Smooth muscle cell (in vitro differentiated cells): ENCODE measurements around the gene APPL2. TPM values are rescaled to one million over a fixed set of nuclear protein-coding genes. Genes with fewer than 3 reads are reported as not detected.

Source experiments
- DNase-seq: peaks from one replicate; lab custom pipeline; 2025; ENCODE audit not compliant: unreplicated experiment; lab: John Stamatoyannopoulos, UW
- H2AFZ ChIP-seq: fragments of 200-600 bp; sonication (generic); 2 replicates; pipeline ENCODE4 v1.6.0; 2016; ENCODE audit warnings: antibody characterized with exemption, low read depth, mild to moderate bottlenecking
- H3F3A ChIP-seq: fragments of 200-600 bp; sonication (generic); 2 replicates; pipeline ENCODE4 v1.6.0; 2017; ENCODE audit warnings: antibody characterized with exemption, low read depth
- H3K27ac ChIP-seq: fragments of 200-600 bp; sonication (generic); 2 replicates; pipeline ENCODE4 v1.5.1; 2016; ENCODE audit warnings: low read depth, mild to moderate bottlenecking
- H3K27me3 ChIP-seq: fragments of 200-600 bp; sonication (generic); 2 replicates; pipeline ENCODE4 v1.6.1; 2016; ENCODE audit warnings: low read depth, mild to moderate bottlenecking
- H3K36me3 ChIP-seq: fragments of 200-600 bp; sonication (generic); 2 replicates; pipeline ENCODE4 v1.5.1; 2016; ENCODE audit warnings: low read depth
- H3K4me1 ChIP-seq: fragments of 200-600 bp; sonication (generic); 2 replicates; pipeline ENCODE4 v1.5.1; 2016; ENCODE audit warnings: low read depth
- H3K4me2 ChIP-seq: fragments of 200-600 bp; sonication (generic); 2 replicates; pipeline ENCODE4 v1.6.0; 2016; ENCODE audit warnings: mild to moderate bottlenecking
- H3K4me3 ChIP-seq: fragments of 200-600 bp; sonication (generic); 2 replicates; pipeline ENCODE4 v1.5.1; 2016; ENCODE audit warnings: mild to moderate bottlenecking
- H3K79me2 ChIP-seq: fragments of 200-600 bp; sonication (generic); 2 replicates; pipeline ENCODE4 v1.6.0; 2016; ENCODE audit warnings: low read depth, mild to moderate bottlenecking
- H3K9ac ChIP-seq: fragments of 200-600 bp; sonication (generic); 2 replicates; pipeline ENCODE4 v1.6.0; 2016; ENCODE audit warnings: low read depth
- H3K9me3 ChIP-seq: fragments of 200-600 bp; sonication (generic); replicated peaks from 2 replicates; pipeline ENCODE4 v1.5.1; 2016; ENCODE audit warnings: low read depth
- H4K20me1 ChIP-seq: fragments of 200-600 bp; sonication (generic); 2 replicates; pipeline ENCODE4 v1.6.0; 2016; ENCODE audit warnings: low read depth
- CTCF ChIP-seq: fragments of 200-600 bp; sonication (generic); IDR thresholded peaks from 2 replicates; pipeline ENCODE4 v1.5.1; 2017; ENCODE audit warnings: borderline replicate concordance, mild to moderate bottlenecking, antibody characterized with exemption; ENCODE audit not compliant: insufficient read depth, poor library complexity, severe bottlenecking
- WGBS: methylation state at CpG from one replicate; pipeline ENCODE4 v1.1.7; 2016; ENCODE audit warnings: low lambda C conversion rate; 5-methylcytosine and 5-hydroxymethylcytosine counted together
- polyA plus RNA-seq: library from polyadenylated mRNA; unstranded; fragments of >200 nt; fragmentation: Nextera tagmentation; extraction: Ambion mirVana; gene quantifications from 2 replicates; pipeline ENCODE4 v1.2.1, GENCODE V29; 2016
- total RNA-seq: library from RNA; depleted of rRNA; stranded (reverse); fragments of >200 nt; gene quantifications from 2 replicates; pipeline ENCODE4 v1.2.3, GENCODE V29; 2014

The APPL2 gene
- total and polyA plus RNA-seq, 2 experiments from 2014 or later: 19.8 to 22.4 TPM

DNA sequence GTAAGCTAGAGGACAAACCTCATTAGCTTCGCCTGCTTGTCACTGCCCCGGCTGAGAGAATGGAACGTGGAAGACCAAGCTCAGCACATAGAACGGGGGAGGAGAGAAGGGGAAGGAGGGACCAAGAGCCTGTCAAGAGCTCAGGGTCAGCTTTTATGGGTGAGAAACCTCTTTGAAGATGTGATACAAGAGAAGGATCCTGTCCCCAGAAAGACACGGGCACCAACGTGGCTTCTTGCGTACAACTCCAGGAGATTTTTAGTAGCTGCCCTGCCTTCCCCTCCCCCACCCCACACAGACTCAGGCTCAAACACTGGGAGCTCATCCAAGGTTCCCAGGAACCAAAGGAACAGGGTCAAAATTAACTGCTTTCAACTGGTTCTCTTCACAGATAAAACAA lies 34.7 kb downstream of the APPL2 start:
- DNase-seq: no peak
- no peak overlapping the region for H2AFZ ChIP-seq
- H3K9ac ChIP-seq: no peak overlapping the region
- 89% methylated on average over 7 of the region's 7 CpGs for WGBS
- H4K20me1 ChIP-seq: no peaks in the 10 kb centered on the region
- no peaks in the 10 kb centered on the region for H3K4me1 ChIP-seq
- H3K27ac ChIP-seq: no peak overlapping the region
- no peak overlapping the region for H3K4me2 ChIP-seq
- no peaks in the 10 kb centered on the region for H3K9me3 ChIP-seq
- H3K36me3 ChIP-seq: no peaks in the 10 kb centered on the region
- H3K79me2 ChIP-seq: no peaks in the 10 kb centered on the region
- no peaks in the 10 kb centered on the region for H3K27me3 ChIP-seq
- no peaks in the 10 kb centered on the region for H3F3A ChIP-seq
- TF ChIP-seq CTCF: no peak
- no peak overlapping the region for H3K4me3 ChIP-seq

- H3K4me3 ChIP-seq: no peak overlapping the region
These were observed 35.6 kb downstream of the APPL2 start for GRCh38 chr12:105200385-105200784.

GRCh38 chr12:105198961-105199360 lies 37.0 kb downstream of the APPL2 start:
- DNase-seq: no peak
- H3K4me2 ChIP-seq: no peak overlapping the region
- H4K20me1 ChIP-seq: no peaks in the 10 kb centered on the region
- 73% methylated on average over 6 of the region's 6 CpGs for WGBS
- H3K79me2 ChIP-seq: no peaks in the 10 kb centered on the region
- no peak for TF ChIP-seq CTCF
- no peaks in the 10 kb centered on the region for H3F3A ChIP-seq
- no peak overlapping the region for H2AFZ ChIP-seq
- no peak overlapping the region for H3K9ac ChIP-seq
- H3K27me3 ChIP-seq: no peaks in the 10 kb centered on the region
- no peak overlapping the region for H3K4me3 ChIP-seq
- H3K9me3 ChIP-seq: no peaks in the 10 kb centered on the region
- H3K36me3 ChIP-seq: no peaks in the 10 kb centered on the region
- no peaks in the 10 kb centered on the region for H3K4me1 ChIP-seq
- H3K27ac ChIP-seq: peak overlapping the region; percentile 46

More at GRCh38 chr12:105200385-105200784, 35.6 kb downstream of the APPL2 start:
- Histone ChIP-seq H3K4me2 (no peak overlapping the region), H2AFZ (no peak overlapping the region), H3K9ac (no peak overlapping the region), H3K27me3 (no peaks in the 10 kb centered on the region), H3K4me1 (no peaks in the 10 kb centered on the region), H3K9me3 (no peaks in the 10 kb centered on the region), H3F3A (no peaks in the 10 kb centered on the region), H3K79me2 (no peaks in the 10 kb centered on the region), H3K36me3 (no peaks in the 10 kb centered on the region), H4K20me1 (no peaks in the 10 kb centered on the region), H3K27ac (peak overlapping the region; percentile 46)
- DNase-seq: no peak
- no peak for TF ChIP-seq CTCF
- WGBS: 97% methylated on average over 4 of the region's 4 CpGs

DNA sequence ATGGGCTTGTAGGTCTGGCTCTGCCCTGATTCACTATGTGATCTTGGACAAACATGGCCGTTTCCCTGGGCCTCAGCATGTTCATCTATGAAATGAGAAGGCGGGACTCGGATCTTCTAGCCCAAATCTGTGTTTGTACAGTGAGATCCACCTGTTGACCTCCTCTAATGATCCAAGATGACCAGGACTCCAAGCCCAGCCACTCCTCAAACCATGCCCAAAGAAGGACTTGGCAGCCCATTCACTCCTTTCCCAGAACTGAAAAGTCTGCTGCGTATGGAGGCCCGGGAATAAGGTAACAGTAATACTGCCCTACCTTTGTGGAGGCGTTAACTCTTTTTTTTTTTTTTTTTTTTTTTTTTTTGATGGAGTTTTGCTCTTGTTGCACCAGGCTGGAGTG lies 39.9 kb downstream of the APPL2 start:
- Histone ChIP-seq H3K9me3 (no peaks in the 10 kb centered on the region), H3K27ac (no peak overlapping the region), H3K9ac (no peak overlapping the region), H3K36me3 (no peaks in the 10 kb centered on the region), H2AFZ (no peak overlapping the region), H4K20me1 (no peaks in the 10 kb centered on the region), H3K4me2 (no peak overlapping the region), H3F3A (no peaks in the 10 kb centered on the region), H3K27me3 (no peaks in the 10 kb centered on the region), H3K79me2 (no peaks in the 10 kb centered on the region), H3K4me3 (no peak overlapping the region), H3K4me1 (no peaks in the 10 kb centered on the region)
- no peak for DNase-seq
- WGBS: 98% methylated on average over 6 of the region's 6 CpGs
- TF ChIP-seq CTCF: no peak
